GM18861 (cell line): Measurements from ENCODE around the gene RAPGEF4.

Source experiments
- ATAC-seq: cut with Tn5 transposase; IDR thresholded peaks from one replicate; pipeline ENCODE4 v1.9.1; 2021; ENCODE audit not compliant: unreplicated experiment

RAPGEF4 gene

GRCh38 chr2:172993931-172994717 lies 258.5 kb downstream of the RAPGEF4 start:
- no peak for ATAC-seq

DNA sequence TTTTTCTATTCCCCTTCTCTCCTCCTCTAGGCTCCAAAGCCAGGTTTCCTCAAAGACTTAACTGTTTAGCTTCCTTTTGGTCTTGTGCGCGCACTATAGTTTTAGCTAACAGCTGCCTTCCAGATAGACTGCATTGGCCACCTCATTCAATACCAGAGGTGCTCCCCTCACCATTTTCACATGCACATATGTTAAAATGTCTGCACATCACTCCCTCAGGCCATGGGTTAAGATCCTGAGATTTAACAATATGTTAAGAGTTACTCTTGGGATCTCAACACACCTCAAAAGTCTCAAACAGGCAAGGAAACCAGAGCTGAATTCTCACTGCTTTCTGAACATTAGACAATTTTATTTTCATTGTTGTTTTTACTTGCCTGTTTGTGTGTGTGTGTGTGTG lies 259.2 kb downstream of the RAPGEF4 start:
- ATAC-seq: no peak

DNA sequence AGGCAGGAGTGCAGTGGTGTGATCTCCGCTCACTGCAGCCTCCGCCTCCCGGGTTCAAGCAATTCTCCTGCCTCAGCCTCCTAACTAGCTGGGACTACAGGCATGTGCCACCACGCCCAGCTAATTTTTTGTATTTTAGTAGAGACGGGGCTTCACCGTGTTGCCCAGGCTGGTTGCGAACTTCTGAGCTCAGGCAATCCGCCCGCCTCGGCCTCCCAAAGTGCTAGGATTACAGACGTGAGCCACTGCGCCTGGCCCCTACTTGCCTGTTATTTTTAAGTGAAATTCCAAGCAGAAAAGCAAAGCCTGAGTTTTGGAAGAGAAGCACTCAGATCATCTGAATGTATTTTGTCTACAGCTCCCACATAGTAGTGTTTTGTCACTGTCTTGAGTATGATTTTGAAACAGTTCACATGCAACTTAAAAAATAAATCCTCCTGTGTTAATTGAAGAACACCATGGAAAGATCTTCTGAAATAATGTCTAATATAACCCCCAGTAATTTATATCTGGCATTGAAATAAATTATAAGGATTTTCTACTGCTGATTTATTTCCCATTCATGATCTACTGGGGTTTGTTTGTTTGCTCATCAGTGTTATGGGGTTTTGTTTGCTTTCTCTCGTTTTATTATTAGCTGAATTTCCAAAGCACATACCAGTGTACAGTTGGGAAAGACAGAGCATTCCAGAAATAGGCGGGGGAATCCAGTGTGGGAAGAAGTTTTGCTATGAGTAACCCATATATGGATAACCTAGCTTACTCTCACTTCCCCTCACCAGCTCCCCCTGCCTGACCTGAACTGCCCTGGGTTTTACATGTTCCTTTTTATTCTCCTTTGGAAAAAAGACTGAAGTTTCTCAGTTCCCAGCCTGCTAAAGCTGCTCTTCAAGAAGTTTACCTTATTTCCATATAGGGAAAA lies 259.9 kb downstream of the RAPGEF4 start:
- no peak for ATAC-seq

GRCh38 chr2:172996387-172996961 lies 260.8 kb downstream of the RAPGEF4 start:
- ATAC-seq: no peak

- ATAC-seq: no peak
These were observed 261.4 kb downstream of the RAPGEF4 start for GRCh38 chr2:172997031-172997430.

- ATAC-seq: no peak
These were observed 263.1 kb downstream of the RAPGEF4 start for GRCh38 chr2:172998547-172999272.

DNA sequence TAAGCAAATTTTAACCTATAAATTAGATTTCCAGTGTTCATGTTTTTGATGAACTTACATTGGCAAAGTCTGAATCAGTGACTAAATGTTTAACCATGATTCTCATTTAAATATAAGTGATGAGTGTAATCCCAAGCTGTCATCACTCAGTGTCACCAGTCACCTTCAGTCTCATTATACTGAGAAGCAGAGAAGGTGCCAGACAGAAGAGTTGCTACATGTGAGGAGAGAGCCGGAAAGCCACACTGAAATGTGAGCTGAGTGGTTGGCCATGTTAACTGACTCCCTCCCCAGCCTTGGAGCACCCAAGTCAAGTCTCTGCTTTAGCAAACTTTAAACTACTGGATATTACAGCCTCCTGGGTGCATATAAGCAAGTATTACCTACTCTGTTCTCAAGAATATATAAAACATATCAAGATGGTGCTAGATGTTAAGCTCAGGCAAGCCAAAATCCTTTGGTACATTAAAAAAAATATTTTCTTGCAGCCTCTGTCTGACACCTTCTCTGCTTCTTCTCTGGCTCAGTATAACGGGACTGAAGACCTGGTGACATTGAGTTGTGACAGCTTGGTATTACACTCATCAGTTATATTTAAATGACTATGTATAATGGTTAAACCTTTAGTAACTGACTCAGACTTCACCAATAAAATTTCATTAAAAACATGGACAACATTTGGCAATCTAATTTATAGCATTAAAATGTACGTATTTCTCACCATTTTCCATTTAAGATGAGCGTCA lies 264.2 kb downstream of the RAPGEF4 start:
- ATAC-seq: no peak

GRCh38 chr2:173001664-173002604 lies 266.3 kb downstream of the RAPGEF4 start:
- no peak for ATAC-seq

DNA sequence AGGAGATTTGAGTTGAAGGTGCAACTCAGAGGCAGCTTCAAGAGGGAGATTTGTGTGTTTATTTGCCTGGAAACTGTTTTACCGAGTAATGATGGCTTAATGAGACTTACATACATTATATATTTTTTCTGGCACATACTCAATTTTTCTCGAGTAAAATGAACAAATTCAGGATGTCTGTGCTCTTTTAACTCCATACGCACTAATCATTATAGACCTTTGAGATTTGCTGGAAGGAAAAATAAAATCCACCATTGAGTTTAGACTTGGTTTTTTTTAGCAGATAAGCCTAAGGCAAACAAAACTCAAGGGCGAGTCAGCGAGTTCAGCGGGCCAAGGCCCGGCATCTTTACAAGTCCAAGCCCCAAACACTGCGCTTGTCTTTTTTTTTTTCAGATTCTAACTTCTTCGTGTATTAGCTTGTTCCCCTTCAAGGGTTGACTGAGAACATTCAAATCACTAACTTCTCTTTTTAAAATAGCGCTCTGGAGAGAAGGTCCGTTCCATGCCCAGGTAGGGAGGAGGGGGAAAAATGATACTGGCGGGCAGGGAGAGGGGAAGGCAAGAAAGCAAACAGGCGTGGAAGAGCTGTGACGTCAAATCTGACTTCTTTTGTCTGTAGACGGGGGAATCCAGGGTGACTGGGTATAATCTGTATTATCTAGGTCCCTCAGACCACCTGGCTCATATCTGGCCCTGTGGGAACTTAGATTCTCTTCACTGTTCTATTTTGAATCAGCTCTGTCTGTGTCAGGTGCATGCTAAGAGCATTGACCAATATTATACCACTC lies 267.3 kb downstream of the RAPGEF4 start:
- ATAC-seq: no peak

- no peak for ATAC-seq
These were observed 273.1 kb downstream of the RAPGEF4 start for GRCh38 chr2:173008786-173009185.

DNA sequence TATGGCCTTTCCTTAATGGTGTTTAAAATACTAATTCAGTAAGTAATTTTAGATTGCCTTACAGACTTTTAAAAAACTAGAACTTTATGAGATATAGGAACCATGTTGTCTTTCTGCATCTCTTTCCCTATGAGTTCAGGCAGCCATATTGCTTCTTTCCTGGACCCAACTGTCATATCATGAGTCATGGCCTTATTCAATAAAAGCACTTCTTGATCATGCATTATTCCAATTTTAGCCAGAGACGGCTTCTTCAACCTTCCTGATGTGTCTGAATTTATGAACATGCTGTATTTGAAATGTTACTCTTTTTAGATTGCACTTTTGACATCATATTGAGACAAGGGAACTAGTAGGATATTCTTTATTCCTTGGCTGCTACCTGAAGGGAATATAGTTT lies 274.6 kb downstream of the RAPGEF4 start:
- ATAC-seq: no peak

DNA sequence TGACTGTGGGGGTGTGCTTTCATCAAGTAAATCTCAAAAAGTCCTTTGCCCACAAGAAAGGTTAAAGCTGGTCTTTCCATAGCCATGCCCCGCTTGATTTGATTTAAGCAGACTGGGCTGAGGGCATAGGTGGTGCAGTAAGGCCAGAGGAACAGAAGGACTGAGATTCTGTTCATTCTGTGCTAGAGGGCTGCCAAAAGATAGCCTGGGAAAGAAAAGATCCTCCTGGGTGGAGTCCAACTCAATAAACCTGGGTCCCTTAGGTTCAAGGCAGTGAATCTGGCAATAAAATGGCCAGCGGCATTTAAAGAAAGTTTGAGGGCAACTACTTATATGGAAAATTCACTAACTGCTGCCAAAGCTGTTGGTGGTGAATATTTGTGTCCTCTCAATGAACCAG lies 280.8 kb downstream of the RAPGEF4 start:
- no peak for ATAC-seq

GRCh38 chr2:173017646-173018420 lies 282.2 kb downstream of the RAPGEF4 start:
- ATAC-seq: no peak

DNA sequence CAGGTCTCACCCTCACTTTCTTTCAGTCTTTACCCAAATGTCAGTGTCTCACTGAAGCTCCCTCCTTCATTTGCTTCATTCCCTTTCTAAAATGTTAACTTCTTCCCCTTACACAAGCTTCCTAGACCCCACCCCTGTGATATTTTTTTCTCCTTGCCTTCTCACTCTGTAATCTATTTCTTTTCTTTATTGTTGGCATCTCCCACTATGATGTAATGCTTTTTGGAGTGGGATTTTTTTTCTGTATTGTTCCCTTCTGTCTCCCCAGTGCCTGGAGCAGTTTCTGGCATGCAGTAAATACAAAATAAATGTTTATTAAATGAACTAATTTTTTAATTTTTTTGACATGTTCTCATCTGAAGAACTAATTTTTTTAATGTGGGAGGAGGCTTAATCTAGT lies 284.1 kb downstream of the RAPGEF4 start:
- no peak for ATAC-seq

DNA sequence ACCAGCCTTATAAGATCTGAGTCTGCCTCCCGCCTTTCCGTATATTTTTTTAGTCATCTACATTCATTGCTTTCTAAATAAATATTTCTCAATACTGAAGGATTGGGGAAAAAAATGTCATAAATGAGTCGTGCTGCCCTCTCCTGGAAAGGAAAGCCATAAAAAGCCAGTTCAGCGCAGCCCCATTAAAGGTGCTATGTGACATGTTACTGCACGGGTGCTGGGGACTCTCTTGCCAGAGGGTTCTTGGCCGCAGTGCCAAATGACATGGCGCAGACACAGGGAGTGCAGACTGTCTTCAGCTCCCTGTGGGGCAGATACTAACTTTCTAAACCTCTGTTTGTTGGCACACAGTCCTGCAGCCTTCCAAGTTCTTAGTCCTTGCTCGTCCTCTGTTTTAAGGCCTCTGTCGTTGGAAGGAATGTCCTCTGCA lies 286.3 kb downstream of the RAPGEF4 start:
- ATAC-seq: no peak

DNA sequence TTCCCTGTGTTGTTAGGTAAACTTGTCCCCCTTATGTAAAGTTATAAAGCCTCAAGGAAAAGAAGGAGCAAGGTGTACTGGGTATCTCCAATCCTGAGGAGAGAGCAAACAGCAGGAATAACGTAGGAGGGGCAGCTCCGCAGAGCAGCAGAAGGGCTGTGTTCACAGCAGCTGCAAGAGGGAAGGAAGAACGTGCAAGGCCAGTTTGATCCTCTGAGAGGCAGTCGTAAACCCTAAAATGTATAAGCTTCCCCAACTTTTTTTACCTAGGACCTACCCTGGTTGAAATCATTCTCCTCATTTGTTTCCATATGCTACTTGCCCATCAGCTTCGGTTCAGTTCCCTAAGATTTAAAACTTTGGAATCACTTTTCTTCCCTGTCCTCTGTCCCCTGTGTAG lies 288.1 kb downstream of the RAPGEF4 start:
- no peak for ATAC-seq

GRCh38 chr2:173026479-173026878 lies 290.8 kb downstream of the RAPGEF4 start:
- no peak for ATAC-seq
